ENCODE results near the gene CDYL.

- no peak for TF ChIP-seq CTCF (IDR thresholded peaks at IDR 0.05)
- TF ChIP-seq EP300 (IDR thresholded peaks at IDR 0.05; ENCODE audit: borderline replicate concordance in 1 of 2, low read depth in 1 of 2, low read length in 1 of 2): no peak
- no peak for TF ChIP-seq JUND (IDR thresholded peaks at IDR 0.05)
- no peak for TF ChIP-seq EZH2phosphoT487 (IDR thresholded peaks at IDR 0.05; ENCODE audit: borderline replicate concordance, low read depth)
- TF ChIP-seq USF2 (IDR thresholded peaks at IDR 0.05; ENCODE audit: borderline replicate concordance, low read depth, low read length): no peak
Observed at GRCh38 chr6:4899249-4900034, 123.2 kb downstream of the CDYL start.
